A549 (cell line): ENCODE data around the gene BIN1. TPM values are rescaled to one million over a fixed set of nuclear protein-coding genes. Genes with fewer than 3 reads are reported as not detected.
A peak's percentile ranks its signal among the peaks of the same experiment; 100 is the strongest.

Source experiments
- ATAC-seq, 2 experiments: fragments of 200-7000 bp in 1 of 2; fragments of >200 bp in 1 of 2; cut with Nextera tagmentation in 1 of 2; cut with Tn5 transposase in 1 of 2; 3 replicates each; pipeline versions ENCODE4 v1.8.0 to v1.9.1; 2018 to 2020; ENCODE audit warnings: mild to moderate bottlenecking in 1 of 2, moderate library complexity in 1 of 2
- CTCF ChIA-PET: fragments of 300-600 bp; sonication (Branson Sonifier 250); formaldehyde crosslinking; extraction: SDS; loops from one replicate; lab custom pipeline; 2021; ENCODE audit warnings: antibody characterized with exemption, inconsistent platforms; lab: Yijun Ruan, JAX
- POLR2A ChIA-PET: fragments of 350-600 bp; formaldehyde crosslinking; extraction: SDS; loops from one replicate; lab custom pipeline; 2021; ENCODE audit warnings: antibody characterized with exemption, inconsistent platforms; lab: Yijun Ruan, JAX
- DNase-seq, 2 experiments: peaks; one replicate each; pipeline versions ENCODE4 v3.0.0 to v3.0.0-alpha.2; 2011 to 2016; ENCODE audit warnings: low read depth in 1 of 2, low spot score in 1 of 2
- FAIRE-seq: peaks from 2 replicates; lab custom pipeline; 2011; peaks lifted over from hg19 to GRCh38; lab: Jason Lieb, UNC
- H3K27ac ChIP-seq, 2 experiments: fragments of >200 bp; sonication (Bioruptor Twin); formaldehyde crosslinking; 3 replicates each; pipeline ENCODE4 v1.5.1; 2016 to 2017
- H3K4me1 ChIP-seq: fragments of >200 bp; sonication (Bioruptor Twin); formaldehyde crosslinking; 3 replicates; pipeline ENCODE4 v1.6.1; 2016
- H3K4me2 ChIP-seq: fragments of >200 bp; sonication (Bioruptor Twin); formaldehyde crosslinking; 3 replicates; pipeline ENCODE4 v1.6.1; 2016
- H3K4me3 ChIP-seq: fragments of >200 bp; sonication (Bioruptor Twin); formaldehyde crosslinking; 3 replicates; pipeline ENCODE4 v1.5.1; 2016
- H3K9me3 ChIP-seq: fragments of >200 bp; sonication (Bioruptor Twin); formaldehyde crosslinking; 3 replicates; pipeline ENCODE4 v1.6.1; 2016
- BCL3 ChIP-seq: fragments of >200 bp; sonication (Bioruptor Twin); formaldehyde crosslinking; IDR thresholded peaks from 3 replicates; pipeline ENCODE4 v1.6.1; 2016
- CBX2 ChIP-seq: fragments of 200-600 bp; sonication (generic); IDR thresholded peaks from 2 replicates; pipeline ENCODE4 v1.6.1; 2016; ENCODE audit warnings: low read depth, mild to moderate bottlenecking, borderline replicate concordance
- CBX8 ChIP-seq: fragments of 200-600 bp; sonication (generic); IDR thresholded peaks from 2 replicates; pipeline ENCODE4 v1.6.1; 2016
- CHD4 ChIP-seq: fragments of 200-600 bp; sonication (generic); IDR thresholded peaks from 2 replicates; pipeline ENCODE4 v1.6.1; 2016; ENCODE audit warnings: antibody characterized with exemption, mild to moderate bottlenecking, borderline replicate concordance
- CTCF ChIP-seq: fragments of >200 bp; sonication (Bioruptor Twin); formaldehyde crosslinking; IDR thresholded peaks from 3 replicates; pipeline ENCODE4 v1.5.1; 2016
- EHMT2 ChIP-seq: fragments of 200-600 bp; sonication (generic); IDR thresholded peaks from 2 replicates; pipeline ENCODE4 v1.6.1; 2016; ENCODE audit warnings: antibody characterized with exemption, low read depth, mild to moderate bottlenecking, moderate library complexity
- EP300 ChIP-seq, 2 experiments: fragments of >200 bp; sonication (Bioruptor Twin); formaldehyde crosslinking; IDR thresholded peaks; 2 replicates in 1 of 2; 3 replicates in 1 of 2; pipeline ENCODE4 v1.6.1; 2016 to 2017
- ESRRA ChIP-seq: fragments of 150-350 bp; IDR thresholded peaks from 2 replicates; pipeline ENCODE4 v1.6.1; 2014; ENCODE audit warnings: mild to moderate bottlenecking, low read length, borderline replicate concordance
- FOXS1 ChIP-seq: fragments of 250-450 bp; sonication (Bioruptor Pico); IDR thresholded peaks from 2 replicates; pipeline ENCODE4 v1.5.0; 2020; ENCODE audit warnings: mild to moderate bottlenecking, moderate library complexity
- GATA3 ChIP-seq: IDR thresholded peaks from 2 replicates; pipeline ENCODE4 v1.6.1; 2012; ENCODE audit warnings: borderline replicate concordance
- HDAC2 ChIP-seq: fragments of 200-600 bp; sonication (generic); IDR thresholded peaks from 2 replicates; pipeline ENCODE4 v1.6.1; 2016
- JUNB ChIP-seq: fragments of >200 bp; sonication (Bioruptor Twin); formaldehyde crosslinking; IDR thresholded peaks from 2 replicates; pipeline ENCODE4 v1.6.1; 2016
- KDM1A ChIP-seq: fragments of 200-600 bp; sonication (generic); IDR thresholded peaks from 2 replicates; pipeline ENCODE4 v1.6.1; 2016; ENCODE audit warnings: low read depth, mild to moderate bottlenecking
- MAFK ChIP-seq: fragments of 450-650 bp; IDR thresholded peaks from 2 replicates; pipeline ENCODE4 v1.6.1; 2014; ENCODE audit not compliant: partially characterized antibody
- MAX ChIP-seq: IDR thresholded peaks from 2 replicates; pipeline ENCODE4 v1.6.1; 2012
- NFE2L2 ChIP-seq: fragments of 150-350 bp; conservative IDR thresholded peaks from 2 replicates; pipeline ENCODE4 v1.6.1; 2014; ENCODE audit warnings: low read length
- PHF8 ChIP-seq: fragments of 200-600 bp; sonication (generic); IDR thresholded peaks from 2 replicates; pipeline ENCODE4 v1.6.1; 2016; ENCODE audit warnings: low read depth, mild to moderate bottlenecking, antibody characterized with exemption, moderate library complexity, borderline replicate concordance
- POLR2A ChIP-seq: IDR thresholded peaks from 2 replicates; pipeline ENCODE4 v1.6.1; 2012; ENCODE audit warnings: mild to moderate bottlenecking, low read length
- RAD21 ChIP-seq, 2 experiments: fragments of >200 bp in 1 of 2; sonication (Bioruptor Twin) in 1 of 2; formaldehyde crosslinking in 1 of 2; IDR thresholded peaks in 1 of 2; conservative IDR thresholded peaks in 1 of 2; 2 replicates in 1 of 2; 3 replicates in 1 of 2; pipeline ENCODE4 v1.6.1; 2012 to 2018; ENCODE audit warnings: inconsistent platforms in 1 of 2
- RARB ChIP-seq: fragments of 250-450 bp; sonication (Bioruptor Pico); IDR thresholded peaks from 2 replicates; pipeline ENCODE4 v1.8.0; 2021; ENCODE audit warnings: mild to moderate bottlenecking, moderate library complexity
- RFX5 ChIP-seq: fragments of 450-650 bp; IDR thresholded peaks from 2 replicates; pipeline ENCODE4 v1.7.1; 2014; ENCODE audit warnings: antibody characterized with exemption, mild to moderate bottlenecking, moderate library complexity
- SMC3 ChIP-seq: fragments of >200 bp; sonication (Bioruptor Twin); formaldehyde crosslinking; IDR thresholded peaks from 3 replicates; pipeline ENCODE4 v1.6.1; 2018; ENCODE audit warnings: inconsistent platforms
- TP53 ChIP-seq: fragments of 250-450 bp; sonication (Bioruptor Pico); IDR thresholded peaks from 2 replicates; pipeline ENCODE4 v1.5.0; 2021; ENCODE audit warnings: mild to moderate bottlenecking, moderate library complexity
- ZC3H11A ChIP-seq: fragments of 450-650 bp; IDR thresholded peaks from 2 replicates; pipeline ENCODE4 v1.6.1; 2014; ENCODE audit warnings: antibody characterized with exemption, mild to moderate bottlenecking
- ZFP36 ChIP-seq: fragments of 450-650 bp; IDR thresholded peaks from 2 replicates; pipeline ENCODE4 v1.6.1; 2014; ENCODE audit warnings: borderline replicate concordance; ENCODE audit not compliant: partially characterized antibody
- WGBS: methylation state at CpG from one replicate; pipeline ENCODE4 v1.1.6; 2017; ENCODE audit errors: missing lambda C conversion rate; 5-methylcytosine and 5-hydroxymethylcytosine counted together
- polyA plus RNA-seq, 4 experiments: library from polyadenylated mRNA; depleted of rRNA in 3 of 4; stranded (reverse); fragments of >200 nt; fragmentation: RNase III in 1 of 4; extraction: RNeasy Plus Mini Kit Qiagen cat#74134 plus additional on column Dnase treatment in 1 of 4; gene quantifications; 2 replicates in 3 of 4; 3 replicates in 1 of 4; pipeline ENCODE4 v1.2.3, GENCODE V29; 2011 to 2017

Gene BIN1
- polyA plus RNA-seq, 2 of the 4 experiments (the other 2 are of a cell fraction) = 15.5 to 34.1 TPM

- WGBS = 87% methylated on average over 12 of the region's 28 CpGs
- TF ChIP-seq RARB (CRISPR knock-in tag) = no peak
- TF ChIP-seq ZC3H11A = no peak
- no peak for TF ChIP-seq POLR2A
- no peak for TF ChIP-seq HDAC2
- no peak for TF ChIP-seq CBX8
- no peak for TF ChIP-seq TP53 (CRISPR knock-in tag)
- peak overlapping the region; percentile 78 for H3K4me2 ChIP-seq
- ChIA-PET CTCF (interaction anchor here (0.7 to 5.6 kb wide), 4 partner anchors 13 to 127 kb away, joined by 3 to 38 read pairs (median 4); partner anchors contain the start of gene BIN1), POLR2A (interaction anchor here (0.6 kb wide), 1 partner anchor 12 kb away, joined by 9 read pairs; no protein-coding TSS in a partner anchor)
- FAIRE-seq (no peak), DNase-seq (no peak), ATAC-seq (no peak)
- peaks cover 32% of the 10 kb centered on the region for H3K4me1 ChIP-seq
- no peaks in the 10 kb centered on the region for H3K9me3 ChIP-seq
- H3K4me3 ChIP-seq = no peak overlapping the region
- peak overlapping the region; percentile 95 to 99 for H3K27ac ChIP-seq
Measured at GRCh38 chr2:127063701-127064590, 43.0 kb downstream of the BIN1 start.

DNA sequence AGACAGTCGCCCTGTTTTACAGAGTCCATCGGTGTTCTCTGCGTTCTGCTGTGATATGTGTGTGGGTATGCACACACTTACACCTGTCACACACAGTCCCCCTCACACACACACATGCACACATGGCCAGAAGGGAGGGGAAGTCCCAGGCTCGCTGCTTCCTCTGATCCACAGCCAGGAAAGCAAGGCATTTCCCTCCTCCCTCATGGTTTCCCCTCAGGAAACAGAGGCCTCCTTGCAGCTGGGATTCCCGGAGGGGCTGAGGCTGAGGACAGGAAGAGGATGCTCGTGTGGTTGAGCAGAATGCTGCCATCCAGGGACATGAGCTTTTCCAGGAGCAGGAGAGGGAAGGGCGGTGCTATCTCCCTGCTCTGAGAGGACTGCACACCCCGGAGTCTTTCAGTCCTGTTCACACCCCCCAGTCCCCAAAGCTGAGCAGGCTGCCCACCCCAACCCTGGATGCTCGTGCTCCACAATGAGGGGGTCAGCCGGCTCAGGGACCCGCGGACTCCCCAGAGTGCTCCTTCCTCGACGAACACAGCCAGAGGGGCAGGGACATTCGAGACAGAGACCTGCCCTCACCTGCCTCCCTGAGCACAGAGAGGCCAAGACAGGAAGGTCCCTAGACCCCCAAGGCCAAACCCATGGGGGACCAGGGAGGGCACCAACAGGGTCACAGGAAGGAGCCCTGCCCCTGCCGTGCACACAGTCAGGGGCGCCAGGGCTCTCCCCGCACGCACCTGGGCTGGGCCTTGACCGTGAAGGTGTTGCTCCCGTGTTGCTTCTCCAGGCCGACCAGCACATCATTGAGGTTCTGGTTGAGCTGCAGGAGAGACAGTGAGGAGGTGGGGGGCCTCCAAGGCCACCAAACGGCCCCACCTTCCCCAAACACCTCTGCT, 45.3 kb downstream of the BIN1 start:
- H3K9me3 ChIP-seq = no peaks in the 10 kb centered on the region
- no peak overlapping the region for H3K4me2 ChIP-seq
- ChIA-PET POLR2A (no interaction called here), CTCF (interaction anchor here (0.9 to 5.6 kb wide), 5 partner anchors 9 to 90 kb away, joined by 3 to 38 read pairs (median 3); no protein-coding TSS in a partner anchor)
- 76% methylated on average over 16 of the region's 23 CpGs for WGBS
- FAIRE-seq (no peak), ATAC-seq (no peak), DNase-seq (no peak)
- peaks cover 26% of the 10 kb centered on the region for H3K4me1 ChIP-seq
- no peak overlapping the region for H3K4me3 ChIP-seq
- peak overlapping the region in 1 of 2 experiments; percentile 53; a peak in 3 of 6 replicates for H3K27ac ChIP-seq
- TF ChIP-seq TP53 (CRISPR knock-in tag) (no peak), KDM1A (no peak), CBX2 (no peak), JUNB (no peak), EP300 (IDR thresholded peaks at IDR 0.05) (no peak)

- Histone ChIP-seq H3K27ac (no peak overlapping the region; a peak in 1 of 6 replicates), H3K4me3 (no peak overlapping the region), H3K9me3 (no peaks in the 10 kb centered on the region), H3K4me1 (peaks cover 20% of the 10 kb centered on the region), H3K4me2 (no peak overlapping the region)
- no peak for ATAC-seq
- ChIA-PET CTCF (interaction anchor here (5.6 kb wide), 1 partner anchor 10 kb away, joined by 38 read pairs; no protein-coding TSS in a partner anchor), POLR2A (no interaction called here)
- TF ChIP-seq MAFK (no peak), RAD21 (conservative IDR thresholded peaks at IDR 0.05 in 1 of 2, IDR thresholded peaks at IDR 0.05 in 1 of 2) (no peak), BCL3 (no peak), RFX5 (no peak), EP300 (IDR thresholded peaks at IDR 0.05) (no peak), EHMT2 (no peak), ESRRA (no peak), KDM1A (no peak), ZFP36 (no peak), SMC3 (no peak), CHD4 (no peak), ZC3H11A (no peak), GATA3 (no peak), POLR2A (no peak), NFE2L2 (no peak), MAX (no peak), CTCF (no peak), TP53 (CRISPR knock-in tag) (no peak), FOXS1 (CRISPR knock-in tag) (no peak), PHF8 (no peak)
- no peak for FAIRE-seq
- no peak for DNase-seq
- WGBS = 96% methylated on average over 26 of the region's 30 CpGs
Measured at GRCh38 chr2:127060264-127060945, 46.5 kb downstream of the BIN1 start.
